ENCODE measurements around the gene RABGGTA. TPM values are rescaled to one million over a fixed set of nuclear protein-coding genes. Genes with fewer than 3 reads are reported as not detected.
A peak's percentile ranks its signal among the peaks of the same experiment; 100 is the strongest.
"Not testable (repeated sequence)": the region's sequence is repeated elsewhere in the genome, so short reads cannot be mapped to it uniquely, and the experiment has no call there.

The RABGGTA gene
- total RNA-seq, 1 donor from 2014 or later = 19.5 TPM

DNA sequence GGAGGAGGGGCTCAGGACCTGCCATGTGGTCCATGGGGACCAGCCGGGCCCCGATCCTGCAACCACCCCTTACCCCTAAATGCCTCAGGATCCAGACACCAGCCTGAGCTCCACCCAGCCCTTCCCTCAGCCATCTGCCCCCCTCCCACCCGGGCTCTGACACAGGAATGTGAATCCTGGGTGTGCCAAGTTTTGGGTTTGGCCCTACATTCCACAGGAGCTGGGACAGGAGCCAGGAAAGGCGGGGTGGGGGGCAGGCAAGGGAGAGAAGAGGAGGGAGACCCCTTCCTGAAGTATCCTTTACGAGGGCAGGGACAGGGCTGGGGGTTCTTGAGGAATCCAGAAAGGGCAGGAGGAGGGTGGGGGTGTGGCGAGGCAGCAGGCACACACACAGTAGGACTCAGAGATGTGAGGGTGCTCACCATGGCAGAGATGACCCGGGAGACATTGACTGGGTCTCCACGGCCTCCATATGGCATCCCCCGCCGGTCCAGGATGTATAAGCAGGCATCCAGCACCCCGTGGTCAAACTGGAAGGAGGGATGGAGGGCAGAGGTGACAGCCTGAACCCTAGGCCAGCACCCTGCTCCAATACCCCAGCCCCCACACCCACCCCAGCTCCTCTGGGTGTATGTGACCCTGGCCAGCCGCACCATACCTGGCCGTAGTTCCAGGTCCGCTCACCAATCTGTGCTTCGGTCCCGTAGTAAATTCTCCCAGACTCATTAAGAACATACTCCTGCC, 11.9 kb downstream of the RABGGTA start:
- no peak for DNase-seq

- DNase-seq = no peak
These were observed 12.7 kb downstream of the RABGGTA start for GRCh38 chr14:24258548-24259265.

DNA sequence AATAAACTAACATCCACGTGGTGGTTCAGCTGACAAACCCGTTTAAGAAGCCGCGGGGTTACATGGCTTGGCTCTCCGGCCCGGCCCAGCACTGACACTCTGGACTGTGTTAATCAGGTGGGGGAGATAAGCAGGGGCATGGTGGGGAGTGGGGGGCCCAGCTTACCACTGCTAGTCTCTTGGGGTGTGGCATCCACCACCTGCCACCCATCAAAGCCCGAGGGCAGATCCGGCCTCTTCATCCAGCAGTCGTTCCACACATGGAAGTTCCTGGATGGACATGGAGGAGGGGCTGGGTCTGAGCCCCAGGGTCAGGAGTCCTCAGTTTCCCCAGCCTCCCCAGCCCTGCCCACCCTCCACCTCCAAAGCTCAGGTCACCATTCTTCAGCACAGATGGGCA, 13.3 kb downstream of the RABGGTA start:
- DNase-seq = no peak

GRCh38 chr14:24256960-24257359, 14.4 kb downstream of the RABGGTA start:
- no peak for DNase-seq

DNA sequence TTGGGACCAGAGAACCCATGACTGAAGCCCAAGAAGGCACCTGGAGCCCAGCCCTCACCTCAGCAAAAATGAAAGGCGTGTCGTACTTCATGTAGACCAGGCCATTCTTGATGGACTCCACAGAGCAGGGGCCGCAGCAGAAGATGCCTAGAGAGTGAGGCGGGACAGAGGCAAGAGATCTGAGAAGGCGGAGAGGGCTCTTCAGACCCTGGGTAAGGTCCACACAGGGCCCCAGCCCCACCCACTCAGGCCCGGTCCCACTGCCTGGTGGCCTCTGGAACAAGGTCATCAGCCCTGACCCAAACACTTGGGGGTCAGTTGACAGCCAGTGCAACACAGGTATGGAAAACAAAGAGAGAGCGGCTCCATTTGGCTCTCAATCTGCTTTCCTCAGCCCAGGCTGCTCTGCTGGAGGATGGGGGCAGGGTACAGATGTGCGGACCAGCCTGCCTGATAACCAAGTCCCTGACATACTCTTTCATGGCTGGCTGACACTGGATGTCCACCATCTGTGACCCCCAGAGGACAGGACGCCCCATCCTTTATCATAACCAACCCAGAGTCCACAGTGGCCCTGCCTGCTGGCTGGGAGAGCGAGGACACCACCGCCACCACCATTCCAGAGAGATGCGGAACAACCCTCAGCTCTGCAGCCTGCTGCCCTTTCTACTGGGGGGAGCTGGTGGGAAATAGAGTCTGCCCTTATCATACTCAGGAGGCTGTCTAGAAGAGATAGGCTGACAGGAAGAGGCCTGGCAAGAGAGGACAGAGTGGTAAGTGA, 15.3 kb downstream of the RABGGTA start:
- no peak for DNase-seq

DNA sequence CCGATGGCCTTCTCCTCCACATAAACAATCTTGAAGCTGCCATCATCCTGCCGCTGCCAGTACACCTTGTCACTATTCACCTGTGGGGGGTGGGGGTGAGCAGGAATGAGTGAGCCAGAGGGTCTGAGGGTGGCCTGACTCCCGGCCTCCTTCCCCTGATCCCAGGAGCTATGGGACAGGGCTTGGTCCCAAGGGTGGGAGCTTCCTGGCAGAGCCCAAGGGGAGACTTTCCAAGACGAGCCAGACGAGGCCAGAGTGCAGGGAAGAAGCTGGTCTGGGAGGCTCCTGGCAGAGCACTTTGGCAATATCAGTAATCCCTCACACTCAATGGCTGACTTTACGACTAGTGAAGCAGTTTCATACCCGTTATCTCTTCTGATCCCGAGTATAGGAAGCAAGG, 16.0 kb downstream of the RABGGTA start:
- DNase-seq = no peak

DNA sequence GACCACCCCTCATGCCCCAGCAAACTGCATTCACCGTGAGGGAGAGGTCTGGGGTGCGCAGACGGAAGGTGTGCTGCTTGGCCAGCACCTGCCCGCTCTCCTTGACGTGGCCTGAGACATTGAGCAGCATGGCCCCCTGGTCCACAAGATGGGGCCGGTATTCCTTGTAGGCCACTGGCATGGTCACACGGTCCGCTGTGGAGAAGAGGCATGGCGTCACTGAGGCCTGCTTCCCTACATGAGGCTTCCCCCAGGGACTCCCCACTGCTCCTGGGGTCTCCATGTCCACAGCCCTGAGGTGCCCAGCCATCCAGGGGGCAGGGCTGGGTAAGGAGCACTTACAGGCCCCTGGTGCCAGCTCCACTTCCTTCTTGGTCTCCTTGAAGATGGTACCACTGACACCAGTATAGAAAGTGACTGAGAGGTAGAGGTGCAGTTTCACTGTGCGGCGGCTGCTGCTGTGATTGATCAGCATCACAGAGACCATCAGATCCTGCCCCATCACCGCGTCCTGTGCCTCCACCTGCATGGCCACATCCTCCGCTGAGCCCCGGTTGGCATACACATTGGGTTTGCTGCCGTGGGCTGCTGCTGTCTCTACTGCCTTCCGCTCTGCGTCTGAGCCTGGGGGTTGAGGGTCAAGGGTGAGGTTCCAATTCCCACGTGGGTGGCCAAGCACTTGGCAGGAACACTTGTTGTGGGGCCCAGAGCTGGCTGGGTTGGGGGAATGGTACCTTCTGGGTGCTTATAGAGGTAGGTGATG, 16.6 kb downstream of the RABGGTA start:
- DNase-seq = no peak

GRCh38 chr14:24253936-24254335, 17.5 kb downstream of the RABGGTA start:
- no peak for DNase-seq

DNA sequence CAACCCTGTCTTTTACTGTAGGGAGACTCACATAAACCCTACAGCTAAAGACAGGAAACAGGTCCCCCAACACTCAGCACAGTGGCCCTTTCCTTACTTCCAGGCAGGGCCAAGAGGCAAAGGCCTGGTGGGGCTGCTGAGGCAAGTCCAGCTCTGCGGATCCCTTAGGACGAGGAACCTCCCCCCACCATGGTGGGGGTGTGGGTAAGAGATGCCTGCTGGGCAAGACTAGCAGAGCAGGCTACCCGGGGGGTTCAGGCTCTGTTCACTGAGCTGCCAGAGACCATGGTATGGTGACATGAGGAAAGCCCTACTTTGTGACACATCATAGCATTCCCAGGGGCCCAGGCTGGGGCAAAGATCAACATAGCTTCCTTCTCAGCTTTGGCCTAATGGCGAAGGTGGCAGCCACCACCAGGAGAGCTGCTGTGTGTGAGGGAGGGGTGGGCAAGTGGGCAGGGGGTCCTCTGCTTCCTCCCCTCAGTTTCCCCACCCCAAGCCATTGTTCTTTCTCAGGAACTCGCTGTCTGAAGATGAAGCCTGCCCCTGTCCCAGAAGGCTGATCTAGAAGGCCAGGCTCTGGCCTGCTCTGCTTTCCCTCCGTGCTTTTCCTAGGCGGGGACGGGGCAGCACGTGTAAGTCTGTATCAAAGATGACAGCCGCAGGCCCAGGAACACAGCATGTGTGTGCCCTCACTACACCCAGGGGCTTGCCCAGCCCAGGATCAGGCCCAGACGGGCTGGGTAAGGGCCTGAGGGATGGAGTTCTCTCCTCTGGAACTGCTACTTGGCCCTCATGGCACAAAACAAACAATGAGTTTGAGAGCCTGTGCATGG, 18.9 kb downstream of the RABGGTA start:
- no peak for DNase-seq

- no peak for DNase-seq
These were observed 19.5 kb downstream of the RABGGTA start for GRCh38 chr14:24251880-24252288.

DNA sequence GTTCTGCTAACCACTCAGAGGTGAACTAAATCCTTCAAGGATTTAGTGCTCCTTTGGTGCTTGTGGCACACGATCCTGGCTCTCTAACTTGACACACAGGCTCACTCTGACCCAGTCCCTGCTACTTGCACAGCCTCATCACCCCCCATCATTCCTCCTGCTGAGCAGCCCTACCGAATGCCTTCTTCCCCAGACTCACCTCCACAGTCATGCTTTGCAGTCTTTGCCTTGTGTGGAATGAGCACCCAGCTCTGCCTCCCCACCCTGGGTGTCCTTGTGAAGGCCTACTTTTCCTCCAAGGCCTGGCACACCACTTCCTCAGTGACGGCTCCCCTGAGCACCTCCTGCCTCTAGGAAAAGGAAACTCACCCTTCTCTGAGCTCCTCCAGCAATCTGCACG, 21.0 kb downstream of the RABGGTA start:
- no peak for DNase-seq

- no peak for DNase-seq
These were observed 22.0 kb downstream of the RABGGTA start for GRCh38 chr14:24249230-24250021.

- no peak for DNase-seq
These were observed 24.0 kb downstream of the RABGGTA start for GRCh38 chr14:24247422-24247821.

DNA sequence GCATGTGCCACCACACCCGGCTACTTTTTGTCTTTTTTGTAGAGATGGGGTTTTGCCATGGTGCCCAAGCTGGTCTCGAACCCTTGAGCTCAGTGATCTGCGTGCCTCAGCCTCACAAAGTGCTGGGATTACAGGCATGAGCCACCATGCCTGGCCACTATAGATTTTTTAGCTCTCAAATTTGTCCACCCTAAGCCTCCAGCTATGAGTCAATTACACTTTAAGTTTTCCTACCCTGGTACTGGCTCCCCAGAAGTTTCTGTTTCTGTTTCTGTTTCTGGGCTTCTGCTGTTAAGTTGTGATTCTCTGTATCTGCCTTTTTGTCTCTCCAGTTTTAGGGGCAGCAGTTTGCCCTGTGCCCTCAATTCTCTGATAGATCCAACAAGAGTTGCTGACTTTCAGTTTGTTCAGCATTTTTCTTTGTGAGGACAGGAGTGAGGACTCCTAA, 24.6 kb downstream of the RABGGTA start:
- DNase-seq = no peak

- DNase-seq = not testable (repeated sequence)
These were observed 26.0 kb downstream of the RABGGTA start for GRCh38 chr14:24245350-24245749.

GRCh38 chr14:24243336-24243836, 28.0 kb downstream of the RABGGTA start:
- DNase-seq = no peak

- peak; percentile 95 for DNase-seq
These were observed 29.5 kb downstream of the RABGGTA start for GRCh38 chr14:24241829-24242443.

- no peak for DNase-seq
These were observed 31.1 kb downstream of the RABGGTA start for GRCh38 chr14:24240110-24240918.

DNA sequence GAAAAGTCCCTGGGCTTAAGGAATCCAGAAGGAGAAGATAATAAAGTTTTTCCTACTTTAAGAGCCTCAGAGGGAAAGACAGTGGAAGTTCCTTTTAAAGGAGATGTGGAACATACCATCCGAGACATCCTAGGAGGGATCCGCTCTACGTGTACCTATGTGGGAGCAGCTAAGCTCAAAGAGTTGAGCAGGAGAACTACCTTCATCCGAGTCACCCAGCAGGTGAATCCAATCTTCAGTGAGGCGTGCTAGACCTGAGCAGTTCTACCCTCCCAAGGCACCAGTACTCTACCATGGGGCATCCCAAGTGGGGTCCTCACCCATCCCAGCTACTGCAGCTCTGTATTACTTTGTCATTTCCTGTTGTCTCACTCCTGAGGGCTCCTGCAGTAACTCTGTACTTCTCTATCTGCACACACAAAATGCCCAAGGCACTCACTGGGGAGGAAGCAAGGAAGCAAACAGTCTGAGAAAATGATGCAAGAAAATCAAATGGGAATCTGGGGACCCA, 32.8 kb downstream of the RABGGTA start:
- no peak for DNase-seq

Data from occipital lobe (tissue), 2 donors.